Measurements from ENCODE around the gene MTMR1. TPM values are rescaled to one million over a fixed set of nuclear protein-coding genes. Genes with fewer than 3 reads are reported as not detected.

The MTMR1 gene
- total RNA-seq, 1 experiment from 2014 or later, result 23.6 TPM

DNA sequence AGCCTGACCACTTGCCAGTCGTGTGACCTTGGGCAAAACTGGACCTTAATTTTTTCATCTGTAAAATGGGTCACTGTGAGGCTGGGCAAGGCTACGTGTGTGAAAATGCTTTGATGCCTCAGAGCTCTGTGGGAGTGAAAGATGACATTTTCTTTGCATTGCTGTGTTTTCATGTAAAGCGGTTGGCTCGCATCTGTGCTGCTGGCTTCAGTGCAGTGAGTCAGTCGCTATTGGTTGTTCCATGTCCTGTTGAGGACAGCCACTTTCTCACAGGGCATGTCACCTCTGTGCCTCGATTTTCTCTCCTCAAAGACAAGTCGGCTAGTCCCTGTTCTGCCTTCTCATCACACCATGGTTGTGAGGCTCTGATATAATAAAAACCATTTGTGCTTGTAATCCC, 4.4 kb downstream of the MTMR1 start:
- intact Hi-C loops (cut with micrococcal nuclease; ENCODE audit: unreplicated experiment), result no loop called here
- TF ChIP-seq EZH2 (IDR thresholded peaks at IDR 0.05; ENCODE audit: borderline replicate concordance, low read depth, low read length, poor library complexity, severe bottlenecking), result no peak
- TF ChIP-seq, protein P1, sequence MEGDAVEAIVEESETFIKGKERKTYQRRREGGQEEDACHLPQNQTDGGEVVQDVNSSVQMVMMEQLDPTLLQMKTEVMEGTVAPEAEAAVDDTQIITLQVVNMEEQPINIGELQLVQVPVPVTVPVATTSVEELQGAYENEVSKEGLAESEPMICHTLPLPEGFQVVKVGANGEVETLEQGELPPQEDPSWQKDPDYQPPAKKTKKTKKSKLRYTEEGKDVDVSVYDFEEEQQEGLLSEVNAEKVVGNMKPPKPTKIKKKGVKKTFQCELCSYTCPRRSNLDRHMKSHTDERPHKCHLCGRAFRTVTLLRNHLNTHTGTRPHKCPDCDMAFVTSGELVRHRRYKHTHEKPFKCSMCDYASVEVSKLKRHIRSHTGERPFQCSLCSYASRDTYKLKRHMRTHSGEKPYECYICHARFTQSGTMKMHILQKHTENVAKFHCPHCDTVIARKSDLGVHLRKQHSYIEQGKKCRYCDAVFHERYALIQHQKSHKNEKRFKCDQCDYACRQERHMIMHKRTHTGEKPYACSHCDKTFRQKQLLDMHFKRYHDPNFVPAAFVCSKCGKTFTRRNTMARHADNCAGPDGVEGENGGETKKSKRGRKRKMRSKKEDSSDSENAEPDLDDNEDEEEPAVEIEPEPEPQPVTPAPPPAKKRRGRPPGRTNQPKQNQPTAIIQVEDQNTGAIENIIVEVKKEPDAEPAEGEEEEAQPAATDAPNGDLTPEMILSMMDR (conservative IDR thresholded peaks at IDR 0.05; ENCODE audit: low read depth, low read length), result no peak
- ChIA-PET POLR2A (ENCODE audit: low non-redundant PET) (no interaction called here), CTCF (no interaction called here)
- H3K36me3 ChIP-seq (ENCODE audit: insufficient read depth, low read length, poor library complexity, severe bottlenecking), result no peaks in the 10 kb centered on the region
- H3K27me3 ChIP-seq (replicated peaks; ENCODE audit: insufficient read depth, low read depth, low read length, poor library complexity), result no peaks in the 10 kb centered on the region
- BruUV-seq (replicated peaks), result no TSS peak
- no peak for DNase-seq (ENCODE audit: low spot score)
- H3K4me1 ChIP-seq (ENCODE audit: insufficient read depth, low read length, poor library complexity, severe bottlenecking), result peaks cover 4% of the 10 kb centered on the region
- H3K4me3 ChIP-seq (ENCODE audit: low read depth, low read length, poor library complexity, severe bottlenecking), result no peak overlapping the region
- H3K9me3 ChIP-seq (ENCODE audit: low read depth, low read length, poor library complexity, severe bottlenecking), result no peaks in the 10 kb centered on the region
- H3K27ac ChIP-seq (ENCODE audit: low read depth, low read length, poor library complexity, severe bottlenecking), result no peak overlapping the region

GRCh38 chrX:150698981-150699380, 5.8 kb downstream of the MTMR1 start:
- ChIA-PET CTCF (no interaction called here), POLR2A (ENCODE audit: low non-redundant PET) (no interaction called here)
- TF ChIP-seq, protein P1 (conservative IDR thresholded peaks at IDR 0.05; ENCODE audit: low read depth, low read length), result no peak
- intact Hi-C loops (cut with micrococcal nuclease; ENCODE audit: unreplicated experiment), result no loop called here
- no peaks in the 10 kb centered on the region for H3K27me3 ChIP-seq (replicated peaks; ENCODE audit: insufficient read depth, low read depth, low read length, poor library complexity)
- no TSS peak for BruUV-seq (replicated peaks)
- H3K9me3 ChIP-seq (ENCODE audit: low read depth, low read length, poor library complexity, severe bottlenecking), result no peaks in the 10 kb centered on the region
- no peak overlapping the region for H3K4me3 ChIP-seq (ENCODE audit: low read depth, low read length, poor library complexity, severe bottlenecking)
- peaks cover 4% of the 10 kb centered on the region for H3K4me1 ChIP-seq (ENCODE audit: insufficient read depth, low read length, poor library complexity, severe bottlenecking)
- no peak for DNase-seq (ENCODE audit: low spot score)
- no peaks in the 10 kb centered on the region for H3K36me3 ChIP-seq (ENCODE audit: insufficient read depth, low read length, poor library complexity, severe bottlenecking)
- no peak overlapping the region for H3K27ac ChIP-seq (ENCODE audit: low read depth, low read length, poor library complexity, severe bottlenecking)

- POLR2A ChIA-PET (ENCODE audit: low non-redundant PET), result no interaction called here
- DNase-seq (ENCODE audit: low spot score), result no peak
- BruUV-seq (replicated peaks), result no TSS peak
- no peak overlapping the region for H3K27ac ChIP-seq (ENCODE audit: low read depth, low read length, poor library complexity, severe bottlenecking)
- CTCF ChIA-PET, result no interaction called here
- TF ChIP-seq EZH2 (IDR thresholded peaks at IDR 0.05; ENCODE audit: borderline replicate concordance, low read depth, low read length, poor library complexity, severe bottlenecking), result no peak
- TF ChIP-seq, protein P1 (conservative IDR thresholded peaks at IDR 0.05; ENCODE audit: low read depth, low read length), result no peak
- H3K4me1 ChIP-seq (ENCODE audit: insufficient read depth, low read length, poor library complexity, severe bottlenecking), result peaks cover 4% of the 10 kb centered on the region
- H3K36me3 ChIP-seq (ENCODE audit: insufficient read depth, low read length, poor library complexity, severe bottlenecking), result no peaks in the 10 kb centered on the region
- H3K4me3 ChIP-seq (ENCODE audit: low read depth, low read length, poor library complexity, severe bottlenecking), result no peak overlapping the region
- H3K9me3 ChIP-seq (ENCODE audit: low read depth, low read length, poor library complexity, severe bottlenecking), result no peaks in the 10 kb centered on the region
- intact Hi-C loops (cut with micrococcal nuclease; ENCODE audit: unreplicated experiment), result no loop called here
- no peaks in the 10 kb centered on the region for H3K27me3 ChIP-seq (replicated peaks; ENCODE audit: insufficient read depth, low read depth, low read length, poor library complexity)
Observed at GRCh38 chrX:150700107-150700506, 6.9 kb downstream of the MTMR1 start.

All from A673 (cell line).